Esophagus squamous epithelium (tissue), 5 donors: ENCODE data around the gene KMT2E. TPM values are rescaled to one million over a fixed set of nuclear protein-coding genes. Genes with fewer than 3 reads are reported as not detected.

ENCODE experiments used
- DNase-seq: peaks from one replicate; lab custom pipeline; 2025; lab: John Stamatoyannopoulos, UW
- H3K27ac ChIP-seq, 4 donors: fragments of 200-600 bp; sonication (generic); one replicate each; pipeline ENCODE4 v1.5.1; 2016 to 2019; ENCODE audit warnings: mild to moderate bottlenecking in 1 of 4
- H3K27me3 ChIP-seq, 4 donors: fragments of 200-600 bp; sonication (generic); 1 replicate in 3 of 4; 2 replicates in 1 of 4; pipeline versions ENCODE4 v1.5.1 to v1.6.0; 2017 to 2021; ENCODE audit warnings: antibody characterized with exemption in 1 of 4
- H3K36me3 ChIP-seq, 3 donors: fragments of 200-600 bp; sonication (generic); one replicate each; pipeline ENCODE4 v1.5.1; 2016 to 2019
- H3K4me1 ChIP-seq, 3 donors: fragments of 200-600 bp; sonication (generic); one replicate each; pipeline ENCODE4 v1.5.1; 2017 to 2019
- H3K4me3 ChIP-seq, 4 donors: fragments of 200-600 bp; sonication (generic); 1 replicate in 3 of 4; 2 replicates in 1 of 4; pipeline ENCODE4 v1.5.1; 2016 to 2019; ENCODE audit warnings: mild to moderate bottlenecking in 2 of 4, moderate library complexity in 1 of 4
- H3K9me3 ChIP-seq, 3 donors: fragments of 200-600 bp; sonication (generic); one replicate each; pipeline ENCODE4 v1.5.1; 2016 to 2019
- CTCF ChIP-seq, 6 experiments: fragments of 450-650 bp in 4 of 6; fragments of 200-600 bp in 2 of 6; sonication (generic) in 2 of 6; IDR thresholded peaks; one replicate each; pipeline ENCODE4 v1.5.1; 2016 to 2019; ENCODE audit warnings: antibody characterized with exemption in 6 of 6, mild to moderate bottlenecking in 4 of 6, moderate library complexity in 4 of 6
- POLR2A ChIP-seq, 4 donors: fragments of 450-650 bp; IDR thresholded peaks; one replicate each; pipeline ENCODE4 v1.6.1; 2017; ENCODE audit warnings: antibody characterized with exemption in 4 of 4, mild to moderate bottlenecking in 4 of 4, moderate library complexity in 3 of 4
- WGBS, 2 donors: methylation state at CpG; one replicate each; pipeline ENCODE4 v1.1.5; 2018; 5-methylcytosine and 5-hydroxymethylcytosine counted together
- intact Hi-C: fragments of 100-400 bp; cut with DNase I; formaldehyde crosslinking; loops from one replicate; pipeline ENCODE4 v1.15.0; 2022
- total RNA-seq, 4 donors: library from RNA; depleted of rRNA; stranded (reverse); fragments of >200 nt; gene quantifications; one replicate each; pipeline ENCODE4 v1.1.0, GENCODE V29; 2016
- donor health status: DM: yes; HTN: yes; CAD: no.

KMT2E gene
- total RNA-seq, 4 donors from 2014 or later, result 37.2 to 80.5 (median 54.4) TPM

GRCh38 chr7:105157278-105157677 is 143.3 kb downstream of the KMT2E start:
- H3K4me3 ChIP-seq, result no peak overlapping the region
- no peaks in the 10 kb centered on the region for H3K9me3 ChIP-seq
- no peaks in the 10 kb centered on the region for H3K4me1 ChIP-seq
- WGBS, 2 donors, result 73 to 81% methylated on average over 3 of the region's 3 CpGs
- H3K36me3 ChIP-seq, result peaks cover 0 to 46% (median 0%) of the 10 kb centered on the region in 3 donors
- no peaks in the 10 kb centered on the region for H3K27me3 ChIP-seq
- no peak for DNase-seq
- H3K27ac ChIP-seq, result no peak overlapping the region
- intact Hi-C loops, result no loop called here
- TF ChIP-seq POLR2A (IDR thresholded peaks at IDR 0.05), result no peak
- TF ChIP-seq CTCF (IDR thresholded peaks at IDR 0.05), result no peak

- intact Hi-C loops, result no loop called here
- Histone ChIP-seq H3K27ac (no peak overlapping the region), H3K36me3 (peaks cover 0 to 65% (median 0%) of the 10 kb centered on the region in 3 donors), H3K4me1 (no peaks in the 10 kb centered on the region), H3K9me3 (no peaks in the 10 kb centered on the region), H3K27me3 (no peaks in the 10 kb centered on the region), H3K4me3 (no peak overlapping the region)
- DNase-seq, result no peak
- 89 to 100% methylated on average over 1 of the region's 1 CpG for WGBS, 2 donors
- TF ChIP-seq CTCF (IDR thresholded peaks at IDR 0.05), result no peak
- no peak for TF ChIP-seq POLR2A (IDR thresholded peaks at IDR 0.05)
Observed at GRCh38 chr7:105161366-105161765, 147.4 kb downstream of the KMT2E start.
